SK-N-SH (cell line): ENCODE data around the gene BCAS3.

ENCODE experiments used
- CTCF ChIP-seq: fragments of 200-600 bp; sonication (generic); IDR thresholded peaks from 2 replicates; pipeline ENCODE4 v1.6.1; 2017; ENCODE audit warnings: antibody characterized with exemption, mild to moderate bottlenecking, moderate library complexity
- EZH2phosphoT487 ChIP-seq: fragments of 200-600 bp; sonication (generic); IDR thresholded peaks from 2 replicates; pipeline ENCODE4 v1.6.1; 2017; ENCODE audit warnings: low read depth, mixed run types, mild to moderate bottlenecking, antibody characterized with exemption, moderate library complexity, borderline replicate concordance
- GABPA ChIP-seq: IDR thresholded peaks from 2 replicates; pipeline ENCODE4 v1.4.0; 2012; ENCODE audit warnings: low read depth, mild to moderate bottlenecking
- YY1 ChIP-seq: IDR thresholded peaks from 2 replicates; pipeline ENCODE4 v1.4.0; 2012; ENCODE audit warnings: low read depth, mild to moderate bottlenecking

- no peak for TF ChIP-seq CTCF
- no peak for TF ChIP-seq GABPA
- no peak for TF ChIP-seq EZH2phosphoT487
- TF ChIP-seq YY1, result no peak
These were observed 413.4 kb downstream of the BCAS3 start for GRCh38 chr17:61091096-61091495.
